A172 (cell line): ENCODE data around the gene BTF3L4. TPM values are rescaled to one million over a fixed set of nuclear protein-coding genes. Genes with fewer than 3 reads are reported as not detected.
"Not testable (repeated sequence)": the region's sequence is repeated elsewhere in the genome, so short reads cannot be mapped to it uniquely, and the experiment has no call there.

Source experiments
- DNase-seq: peaks from one replicate; pipeline ENCODE4 v3.0.0-alpha.2; 2015; ENCODE audit warnings: low spot score
- total RNA-seq: library from RNA; depleted of rRNA; stranded (reverse); fragments of >200 nt; shearing (Covaris generic); gene quantifications from 2 replicates; pipeline ENCODE4 v1.2.3, GENCODE V29; 2014

The BTF3L4 gene
- total RNA-seq, 1 experiment from 2014 or later: 62.7 TPM

DNA sequence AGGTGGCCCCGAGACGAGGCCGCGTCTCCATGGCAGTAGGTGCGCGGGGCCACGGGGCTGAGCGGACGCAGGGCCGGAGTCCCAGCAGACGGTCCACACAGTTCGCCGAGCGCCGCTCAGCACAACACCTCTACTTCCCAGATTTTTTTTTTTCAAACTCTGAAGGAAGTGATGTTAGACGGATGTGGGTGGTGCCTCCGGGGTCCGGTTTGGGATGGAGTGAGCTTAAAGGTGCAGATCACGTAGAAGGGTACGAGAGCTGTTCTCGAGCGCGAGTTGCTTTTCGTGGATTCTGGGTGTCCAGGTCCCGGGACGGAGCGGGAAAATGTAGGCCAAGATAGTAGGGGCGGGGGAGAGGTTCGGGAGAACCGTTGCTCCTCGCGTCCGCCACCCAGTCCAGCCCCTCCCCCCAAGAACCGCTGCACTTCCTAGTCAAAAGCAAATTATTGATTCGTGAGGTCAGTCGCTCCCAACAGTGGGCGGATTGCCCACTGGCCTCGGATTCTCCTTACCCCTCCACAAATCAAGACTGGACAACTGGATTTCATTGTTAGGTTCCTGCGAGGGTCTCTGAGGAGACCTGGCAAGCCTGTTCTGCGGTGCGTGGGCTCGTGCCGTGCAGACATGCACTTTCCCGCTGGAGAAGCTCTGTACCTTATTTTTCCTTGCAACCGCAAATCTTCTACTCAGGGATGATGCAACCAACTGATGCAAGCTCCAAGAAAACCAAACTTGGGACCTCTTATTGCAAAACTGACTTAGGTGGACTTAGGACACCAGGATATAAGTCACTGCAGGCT is 829 bp upstream of the BTF3L4 start, which contains the start of gene TXNDC12:
TSS of gene TXNDC12 (minus strand) at position 126 of the 800 bp plus-strand sequence. CDS start at position 31, 95 bp downstream.
- peak; percentile 82 for DNase-seq

DNA sequence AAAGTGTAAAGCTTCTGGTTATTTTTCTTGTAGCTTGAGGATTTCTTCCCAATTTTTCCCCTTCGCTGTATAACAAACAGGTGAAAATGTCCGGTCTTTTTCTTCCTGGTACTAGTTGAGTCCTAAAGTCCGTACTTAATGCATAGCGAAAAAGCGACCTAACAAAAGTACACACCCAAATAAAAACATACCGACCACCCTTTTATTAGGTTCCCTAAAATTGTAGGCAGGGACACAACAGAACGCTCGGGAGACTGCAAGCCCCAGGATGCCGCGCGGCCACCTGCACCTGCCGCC is 281 bp upstream of the BTF3L4 start:
- DNase-seq: no peak

DNA sequence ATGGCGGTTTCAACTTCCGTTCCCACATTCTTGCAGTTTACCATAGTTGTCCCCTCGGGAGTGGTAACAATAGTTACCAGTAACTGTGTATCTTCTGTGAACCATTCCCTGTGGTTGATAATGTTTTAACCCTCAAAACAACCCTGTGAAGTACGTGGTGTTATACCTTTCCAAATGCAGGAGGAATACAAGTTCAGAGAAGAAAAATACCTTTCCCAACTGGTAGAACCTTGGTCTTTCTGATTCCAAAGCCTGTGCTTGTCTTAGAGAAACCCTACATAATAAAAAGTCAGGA is 789 bp downstream of the BTF3L4 start:
- no peak for DNase-seq

DNA sequence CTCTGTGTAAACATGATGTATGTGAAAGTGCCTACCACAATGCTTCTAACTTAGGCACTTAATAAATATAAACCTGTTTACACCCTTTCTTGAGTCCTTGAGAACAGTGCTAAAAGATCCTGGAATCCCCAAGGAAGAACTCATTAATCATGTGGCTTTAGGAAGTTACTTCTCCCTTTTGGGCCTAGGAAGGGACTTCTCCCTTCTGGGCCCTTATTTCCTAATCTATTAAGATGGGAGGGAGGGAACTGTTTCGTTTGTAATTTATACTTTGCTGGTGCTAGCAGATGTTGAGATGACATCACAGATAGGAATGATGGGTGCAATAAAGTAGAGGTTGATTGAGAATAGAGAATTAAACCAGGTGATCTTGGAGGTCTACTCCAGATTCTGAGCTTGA is 1.2 kb downstream of the BTF3L4 start:
- no peak for DNase-seq

DNA sequence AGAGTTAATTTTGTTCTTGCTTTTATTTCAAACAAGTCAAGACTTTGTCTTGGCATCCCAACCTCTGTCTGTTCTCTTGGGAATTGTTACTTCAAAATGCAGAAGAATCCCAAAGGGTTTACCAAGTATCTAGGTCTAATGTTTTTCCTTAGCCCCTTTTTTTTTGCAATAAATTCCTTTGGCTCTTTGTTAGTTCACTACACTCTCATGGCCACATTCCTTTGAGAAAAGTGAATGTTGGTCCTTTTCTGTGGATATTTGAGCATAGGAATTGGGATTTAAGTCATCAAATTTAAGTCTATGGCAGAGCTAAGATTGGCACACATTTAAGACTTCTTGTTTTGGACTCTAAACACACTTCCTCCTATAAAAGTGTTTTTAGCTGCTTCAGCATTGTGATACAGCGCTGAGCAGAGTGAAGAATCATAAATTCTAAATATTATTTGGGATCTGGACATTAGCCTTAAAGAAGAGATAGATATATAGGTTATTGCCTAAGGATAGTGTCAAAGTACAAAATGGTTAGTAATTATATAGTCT is 1.9 kb downstream of the BTF3L4 start:
- no peak for DNase-seq

DNA sequence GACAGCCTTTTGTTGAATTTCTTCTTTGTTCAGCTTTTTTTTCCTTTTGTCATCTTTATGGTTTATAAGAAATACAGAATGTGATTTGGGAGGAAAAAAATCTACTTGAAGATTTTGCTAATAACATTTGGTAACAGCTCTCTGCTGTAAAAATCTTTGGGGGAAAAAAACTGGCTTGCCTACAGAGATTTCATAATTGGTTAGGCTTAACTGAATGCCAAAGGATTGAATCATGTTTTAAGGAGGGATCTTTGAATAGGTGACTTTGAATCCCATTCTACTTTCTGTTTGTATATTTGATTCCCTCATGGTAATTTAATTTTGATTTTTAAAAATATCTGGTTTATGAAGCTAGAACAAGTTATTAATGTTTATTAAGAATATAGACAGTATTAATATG is 3.2 kb downstream of the BTF3L4 start:
- DNase-seq: peak; percentile 34

DNA sequence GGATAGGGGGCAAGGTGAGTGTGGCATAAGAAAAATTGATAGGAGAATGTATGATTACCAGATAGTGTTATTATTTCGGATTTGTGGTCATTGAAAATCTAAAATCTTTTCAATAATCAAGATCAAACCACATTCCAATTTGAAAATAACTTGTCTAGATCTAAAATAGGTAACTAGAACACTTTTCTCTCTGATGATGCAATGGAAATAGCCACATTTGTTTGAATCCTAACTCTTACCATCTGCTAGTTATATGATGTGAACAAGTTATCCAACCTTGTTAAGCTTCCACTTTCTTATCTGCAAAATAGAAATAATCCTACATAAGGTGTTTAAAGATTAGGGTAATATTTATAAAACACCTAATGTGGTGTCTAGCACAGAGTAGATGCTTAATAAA is 3.8 kb downstream of the BTF3L4 start:
- DNase-seq: no peak

DNA sequence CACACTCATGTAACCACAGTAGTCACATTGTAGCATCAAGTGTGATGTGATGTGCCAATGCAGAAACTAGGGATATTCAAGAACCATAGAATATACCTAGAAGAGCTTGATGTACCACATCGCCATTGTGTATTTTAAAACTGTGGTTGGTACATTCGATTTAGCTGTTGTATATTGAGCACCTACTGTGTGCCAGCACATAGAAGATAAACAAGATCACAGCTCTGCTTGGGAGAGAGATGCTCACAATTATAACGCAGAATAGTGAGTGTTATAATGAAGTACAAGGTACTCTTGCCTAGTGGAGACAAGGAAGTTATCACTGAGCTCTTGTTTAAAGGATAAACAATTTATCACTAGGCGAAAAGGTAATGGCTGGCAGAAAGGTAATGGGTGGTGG is 4.7 kb downstream of the BTF3L4 start:
- DNase-seq: no peak

DNA sequence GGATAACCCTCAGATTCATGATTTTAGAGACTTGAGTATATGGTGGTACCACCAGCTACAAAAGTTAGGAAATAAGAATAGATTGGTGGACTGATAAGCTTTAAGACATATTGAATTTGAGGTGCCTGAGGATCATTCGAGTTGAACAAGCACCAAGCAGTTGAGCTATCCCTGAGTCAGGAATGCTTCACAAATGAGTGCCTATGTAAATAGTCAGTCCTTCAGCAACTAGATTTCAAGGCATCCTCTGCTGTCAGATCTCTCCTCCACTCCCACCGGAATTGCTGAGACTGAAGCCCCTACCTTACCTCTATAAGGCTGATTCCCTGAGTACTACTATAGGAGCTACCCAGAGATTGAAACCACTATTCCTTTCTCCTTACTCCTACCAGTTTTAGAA is 7.1 kb downstream of the BTF3L4 start:
- no peak for DNase-seq

DNA sequence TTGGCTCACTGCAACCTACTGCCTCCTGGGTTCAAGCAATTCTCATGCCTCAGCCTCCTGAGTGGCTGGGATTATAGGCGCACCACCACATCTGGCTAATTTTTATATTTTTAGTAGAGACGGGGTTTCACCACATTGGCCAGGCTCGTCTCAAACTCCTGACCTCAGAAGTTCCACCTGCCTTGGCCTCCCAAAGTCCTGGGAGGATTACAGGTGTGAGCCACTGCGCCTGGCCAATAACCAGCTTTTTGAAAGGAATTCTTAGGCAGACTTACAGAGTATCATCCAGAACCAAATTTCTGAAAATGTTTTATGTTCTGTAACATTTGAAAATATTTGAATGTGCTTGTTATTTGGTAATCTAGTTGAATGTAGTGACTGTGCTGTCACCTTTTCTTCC is 14.6 kb downstream of the BTF3L4 start:
- DNase-seq: no peak

DNA sequence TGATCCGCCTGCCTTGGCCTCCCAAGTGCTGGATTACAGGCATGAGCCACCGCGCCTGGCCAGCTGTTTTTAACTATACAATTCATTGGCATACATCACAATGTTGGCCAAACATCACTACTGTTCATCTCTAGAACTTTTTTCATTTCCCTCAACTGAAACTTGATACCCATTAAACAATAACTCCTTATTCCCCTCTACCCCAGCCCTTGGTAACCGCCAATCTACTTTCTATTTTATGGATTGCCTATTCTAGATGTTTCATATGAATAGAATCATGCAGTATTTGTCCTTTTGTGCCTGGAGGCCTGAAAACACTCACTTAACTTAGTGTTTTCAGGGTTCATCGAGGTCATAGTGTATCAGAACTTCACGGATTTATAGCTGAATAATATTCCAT is 16.2 kb downstream of the BTF3L4 start:
- no peak for DNase-seq

DNA sequence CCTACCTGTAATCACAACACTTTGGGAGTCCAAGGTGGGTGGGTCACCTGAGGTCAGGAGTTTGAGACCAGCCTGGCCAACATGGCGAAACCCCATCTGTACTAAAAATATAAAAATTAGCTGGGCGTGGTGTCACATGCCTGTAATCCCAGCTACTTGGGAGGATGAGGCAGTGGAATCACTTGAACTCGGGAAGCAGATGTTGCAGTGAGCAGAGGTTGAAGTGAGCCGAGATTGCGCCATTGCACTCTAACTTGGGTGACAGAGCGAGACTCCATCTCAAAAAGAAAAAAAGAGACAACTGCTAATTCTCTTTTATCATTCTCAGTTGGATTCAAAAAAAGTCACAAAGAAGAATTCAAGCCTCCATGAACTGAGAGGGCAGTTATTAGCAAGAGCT is 21.2 kb downstream of the BTF3L4 start:
- not testable (repeated sequence) for DNase-seq

DNA sequence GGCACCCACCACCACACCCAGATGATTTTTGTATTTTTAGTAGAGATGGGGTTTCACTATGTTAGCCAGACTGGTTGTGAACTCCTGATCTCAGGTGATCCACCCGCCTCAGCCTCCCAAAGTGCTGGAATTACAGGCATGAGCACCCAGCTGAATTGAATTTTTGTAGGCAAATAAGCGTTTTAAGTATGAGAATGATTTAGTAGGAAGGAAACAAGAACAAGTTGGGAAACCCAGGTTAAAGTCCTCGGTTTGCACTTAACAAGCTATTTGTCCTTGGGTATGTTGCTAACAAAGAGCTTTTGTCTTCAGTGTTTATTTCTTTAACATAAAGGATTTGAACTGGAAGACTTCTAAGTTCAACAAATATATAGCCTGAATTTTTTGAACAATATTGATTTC is 23.9 kb downstream of the BTF3L4 start:
- DNase-seq: no peak

DNA sequence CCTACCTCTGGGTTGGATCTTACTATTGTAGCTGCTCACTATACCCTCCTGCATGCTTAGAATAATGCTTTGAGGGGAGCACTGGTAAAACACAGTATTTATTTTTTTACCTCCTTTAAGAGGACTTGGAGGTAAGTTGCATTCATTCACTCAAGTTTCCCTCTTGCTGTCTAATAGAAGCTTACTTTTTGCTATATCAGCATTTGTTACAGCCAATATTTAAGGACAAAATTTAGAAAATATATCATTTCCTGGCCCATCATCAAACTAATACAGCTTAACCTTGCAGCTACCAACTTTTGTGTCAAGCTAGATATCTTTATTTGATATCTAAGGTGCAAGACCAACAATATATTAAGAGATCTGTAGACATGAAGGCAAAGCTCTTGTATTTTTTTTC is 31.8 kb downstream of the BTF3L4 start:
- DNase-seq: not testable (repeated sequence)

DNA sequence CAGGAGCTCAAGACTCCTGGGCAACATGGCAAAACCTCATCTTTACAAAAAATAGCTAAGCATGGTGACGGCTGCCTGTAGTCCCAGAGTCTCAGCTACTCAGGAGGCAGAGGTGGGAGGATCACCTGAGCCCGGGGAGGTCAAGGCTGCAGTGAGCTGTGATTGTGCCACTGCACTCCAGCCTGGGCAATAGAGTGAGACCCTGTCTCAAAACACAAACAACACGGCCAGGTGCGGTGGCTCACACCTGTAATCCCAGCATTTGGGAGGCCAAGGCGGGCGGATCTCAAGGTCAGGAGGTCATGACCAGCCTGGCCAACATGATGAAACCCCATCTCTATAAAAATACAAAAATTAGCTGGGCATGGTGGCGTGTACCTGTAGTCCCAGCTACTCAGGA is 38.2 kb downstream of the BTF3L4 start:
- not testable (repeated sequence) for DNase-seq

DNA sequence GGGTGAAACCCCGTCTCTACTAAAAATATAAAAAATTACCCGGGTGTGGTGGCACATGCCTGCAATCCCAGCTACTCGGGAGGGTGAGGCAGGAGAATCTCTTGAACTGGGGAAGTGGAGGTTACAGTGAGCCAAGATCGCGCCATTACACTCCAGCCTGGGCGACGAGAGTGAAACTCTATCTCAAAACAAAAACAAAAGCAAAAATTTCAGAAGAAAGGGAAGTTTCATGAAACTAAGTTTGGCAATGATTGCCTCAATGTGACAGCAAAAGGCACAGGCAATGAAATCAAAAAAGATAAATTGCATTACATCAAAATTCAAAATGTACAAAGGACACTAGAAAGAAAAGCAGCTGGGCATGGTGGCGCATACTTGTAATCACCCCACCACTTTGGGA is 40.1 kb downstream of the BTF3L4 start:
- DNase-seq: no peak

DNA sequence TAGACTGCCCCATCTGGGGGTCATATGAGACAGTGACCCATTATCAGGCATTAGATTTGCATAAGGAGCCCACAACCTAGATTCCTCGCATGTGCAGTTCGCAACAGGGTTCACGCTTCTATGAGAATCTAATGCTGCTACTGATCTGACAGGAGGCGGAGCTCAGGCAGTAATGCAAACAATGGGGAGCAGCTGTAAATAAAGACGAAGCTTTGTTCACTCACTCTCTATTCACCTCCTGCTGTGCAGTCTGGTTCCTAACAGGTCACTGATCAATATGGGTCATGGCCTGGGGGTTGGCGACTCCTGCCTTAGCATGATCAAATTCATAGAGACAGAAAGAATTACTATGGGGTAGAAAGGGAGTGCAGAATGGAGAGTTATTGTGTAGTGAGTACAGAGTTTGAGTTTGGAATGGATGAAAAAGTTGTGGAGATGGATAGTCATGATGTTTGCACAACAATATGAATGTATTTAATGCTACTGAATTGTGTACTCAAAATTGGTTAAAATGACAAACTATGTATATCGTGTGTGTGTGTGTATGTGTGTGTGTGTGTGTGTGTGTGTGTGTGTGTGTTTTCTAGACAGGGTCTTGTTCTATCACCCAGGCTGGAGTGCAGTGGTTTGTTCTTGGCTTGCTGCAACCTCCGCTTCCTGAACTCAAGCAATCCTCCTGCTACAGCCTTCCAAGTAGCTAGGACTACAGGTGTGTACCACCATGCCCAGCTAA is 42.2 kb downstream of the BTF3L4 start:
- no peak for DNase-seq

DNA sequence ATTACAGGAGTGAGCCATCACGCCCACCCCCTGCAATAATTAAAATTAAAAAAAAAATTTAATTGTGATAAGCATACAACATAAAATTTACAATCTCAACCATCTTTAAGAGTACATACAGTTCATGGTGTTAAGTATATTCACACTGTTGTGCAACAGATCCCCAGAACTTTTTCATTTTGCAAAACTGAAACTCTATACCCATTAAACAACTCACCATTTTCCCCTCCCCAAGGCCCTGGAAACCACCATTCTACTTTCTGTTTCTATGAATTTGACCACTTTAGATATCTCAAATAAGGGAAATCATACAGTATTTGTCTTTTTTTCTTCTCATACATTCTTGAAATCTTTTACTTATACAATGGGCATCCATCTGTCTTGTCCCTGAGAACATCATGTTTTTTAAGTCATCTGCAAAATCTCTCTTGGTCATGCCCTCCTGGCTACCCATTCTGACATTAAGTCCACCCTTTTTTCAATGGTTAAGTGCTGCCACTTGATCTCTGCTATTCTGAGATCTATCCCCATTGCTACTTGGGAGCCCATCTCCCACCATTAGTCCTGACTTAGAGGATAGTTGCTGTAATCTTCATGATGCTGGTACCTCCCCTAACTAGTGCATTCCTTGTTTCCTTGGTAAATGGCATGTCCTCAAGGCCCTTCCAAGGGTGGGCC is 46.4 kb downstream of the BTF3L4 start:
- no peak for DNase-seq

DNA sequence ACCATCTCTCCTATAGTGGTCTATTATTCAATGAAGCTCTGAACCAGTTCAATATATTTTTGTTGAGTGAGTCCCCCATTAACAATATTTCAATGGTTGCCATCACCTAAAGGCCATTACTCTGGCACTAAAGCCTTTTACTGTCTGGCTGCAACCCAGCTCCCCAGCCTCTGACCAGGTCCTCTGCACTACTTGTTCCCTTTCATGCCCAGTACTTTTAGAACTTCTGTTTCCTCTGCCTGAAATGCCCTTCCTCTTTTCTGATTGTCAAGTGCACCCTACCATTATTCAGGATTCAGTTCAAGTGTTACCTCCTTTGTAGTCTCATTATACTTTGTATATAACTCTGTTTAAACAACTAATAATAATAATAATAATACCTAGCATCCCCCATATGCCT is 55.4 kb downstream of the BTF3L4 start:
- no peak for DNase-seq

DNA sequence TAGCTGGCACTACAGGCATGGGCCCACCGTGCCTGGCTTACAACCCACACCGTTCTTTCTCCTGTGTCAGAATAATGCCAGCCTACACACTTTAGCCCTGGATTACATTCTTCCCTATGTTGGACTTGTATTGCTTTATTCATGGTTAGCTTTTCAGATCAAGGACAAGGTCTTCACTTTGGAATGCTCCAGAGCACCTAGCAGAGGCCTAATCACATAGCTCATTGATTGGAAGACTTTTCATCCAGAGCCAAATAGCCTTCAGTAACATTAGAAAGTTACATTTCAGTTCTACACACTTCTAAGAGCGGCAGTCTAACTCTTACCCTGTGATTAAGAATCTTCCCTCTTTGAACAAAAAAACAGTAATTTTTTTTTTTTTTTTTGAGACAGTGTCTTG is 56.4 kb downstream of the BTF3L4 start:
- DNase-seq: no peak

DNA sequence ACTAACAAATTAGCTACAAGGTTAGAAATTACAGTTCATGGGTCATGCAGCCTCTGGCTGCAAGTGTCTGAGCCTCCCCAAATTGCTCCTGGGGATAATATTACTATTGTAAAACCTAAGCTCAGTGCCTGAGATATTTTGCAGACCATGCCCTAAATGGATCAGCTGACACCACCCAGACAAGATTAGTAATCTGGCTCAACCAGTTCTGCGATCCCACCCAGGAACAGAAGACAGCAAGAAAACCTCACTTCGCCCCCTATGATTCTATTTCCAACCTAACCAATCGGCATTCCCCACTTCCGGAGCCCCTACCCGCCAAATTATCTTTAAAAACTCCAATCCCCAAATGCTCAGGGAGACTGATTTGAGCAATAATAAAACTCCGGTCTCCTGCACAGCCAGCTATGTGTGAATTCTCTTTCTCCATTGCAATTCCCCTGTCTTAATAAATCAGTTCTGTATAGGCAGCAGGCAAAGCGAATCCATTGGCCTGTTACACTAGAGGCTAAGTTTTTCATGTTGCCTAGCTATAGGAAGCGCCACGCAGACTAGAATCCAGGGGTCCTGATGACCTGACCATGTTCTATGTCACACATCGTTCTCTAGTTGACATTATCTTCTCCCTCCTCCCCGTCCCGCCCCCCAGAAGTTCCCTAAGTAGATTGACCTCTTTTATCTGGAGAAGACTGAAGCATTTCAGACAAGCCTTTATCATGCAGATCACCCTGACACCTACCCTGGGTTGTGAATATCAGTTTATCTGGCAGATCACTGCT is 63.4 kb downstream of the BTF3L4 start:
- DNase-seq: no peak

DNA sequence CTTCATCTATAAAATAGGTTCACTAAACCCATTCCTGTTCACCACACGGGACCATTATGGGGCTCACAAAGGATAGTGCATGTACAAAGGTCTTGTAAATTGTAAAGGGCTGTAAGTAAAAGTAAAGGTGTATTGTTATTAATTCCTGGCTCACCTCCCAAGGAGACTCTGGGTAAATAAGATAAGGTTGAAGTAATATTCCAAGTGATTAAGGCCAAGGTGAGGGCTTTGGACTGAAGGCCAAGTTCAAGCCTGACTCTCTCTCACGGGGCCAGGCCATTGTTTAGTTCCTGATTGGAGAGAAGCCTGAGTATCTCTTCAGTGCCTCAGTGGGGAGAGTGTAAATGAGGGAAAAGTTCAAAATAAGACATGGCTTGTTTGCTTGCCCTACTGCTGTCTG is 66.3 kb downstream of the BTF3L4 start:
- no peak for DNase-seq
